HepG2 (cell line): ENCODE results near the gene MRPL20. TPM values are rescaled to one million over a fixed set of nuclear protein-coding genes. Genes with fewer than 3 reads are reported as not detected.

Experiments
- AKNA ChIP-seq: sonication (generic); formaldehyde crosslinking; IDR thresholded peaks from 2 replicates; pipeline ENCODE4 v1.4.0; 2020; ENCODE audit warnings: missing genetic modification reagents, borderline replicate concordance
- CTCF ChIP-seq: sonication (generic); formaldehyde crosslinking; IDR thresholded peaks from 2 replicates; pipeline ENCODE4 v1.5.0; 2020; ENCODE audit warnings: mild to moderate bottlenecking, missing genetic modification reagents, moderate library complexity
- HDAC2 ChIP-seq: sonication (generic); formaldehyde crosslinking; IDR thresholded peaks from 2 replicates; pipeline ENCODE4 v1.4.0; 2020; ENCODE audit warnings: missing genetic modification reagents
- ISL2 ChIP-seq: sonication (generic); formaldehyde crosslinking; IDR thresholded peaks from 2 replicates; pipeline ENCODE4 v1.5.0; 2020; ENCODE audit warnings: missing genetic modification reagents
- MBNL3 ChIP-seq: fragments of 250-450 bp; sonication (Bioruptor Pico); conservative IDR thresholded peaks from 2 replicates; pipeline ENCODE4 v1.8.0; 2022; ENCODE audit warnings: mild to moderate bottlenecking, inconsistent platforms
- SRY ChIP-seq: sonication (generic); formaldehyde crosslinking; IDR thresholded peaks from 2 replicates; pipeline ENCODE4 v1.8.0; 2022; ENCODE audit warnings: mild to moderate bottlenecking, missing genetic modification reagents
- TARDBP ChIP-seq: sonication (generic); formaldehyde crosslinking; IDR thresholded peaks from 2 replicates; pipeline ENCODE4 v1.8.0; 2022; ENCODE audit warnings: mild to moderate bottlenecking, missing genetic modification reagents
- YY1 ChIP-seq: IDR thresholded peaks from 2 replicates; pipeline ENCODE4 v1.6.1; 2011; ENCODE audit warnings: low read length, low read depth, moderate library complexity, mild to moderate bottlenecking; ENCODE audit not compliant: insufficient read depth, insufficient replicate concordance
- ZBTB42 ChIP-seq: sonication (generic); formaldehyde crosslinking; IDR thresholded peaks from 2 replicates; pipeline ENCODE4 v1.5.0; 2020; ENCODE audit warnings: mild to moderate bottlenecking, missing genetic modification reagents
- ZNF136 ChIP-seq: sonication (generic); formaldehyde crosslinking; IDR thresholded peaks from 2 replicates; pipeline ENCODE4 v1.8.1; 2022; ENCODE audit warnings: low read depth, mild to moderate bottlenecking, moderate library complexity, missing genetic modification reagents
- ZNF687 ChIP-seq: sonication (generic); formaldehyde crosslinking; IDR thresholded peaks from 2 replicates; pipeline ENCODE4 v1.5.1; 2020; ENCODE audit warnings: mild to moderate bottlenecking, missing genetic modification reagents, moderate library complexity
- polyA plus RNA-seq, 8 experiments: library from polyadenylated mRNA; depleted of rRNA in 3 of 8; stranded (reverse) in 7 of 8; unstranded in 1 of 8; fragments of >200 nt; fragmentation: Illumina TruSeq in 4 of 8; extraction: Trizol in 4 of 8; gene quantifications; 2 replicates each; pipeline versions ENCODE4 v1.2.1 to v1.2.3, GENCODE V29; 2011 to 2016; ENCODE audit warnings: low read depth in 4 of 8, missing spikeins in 1 of 8, mixed read lengths in 1 of 8; ENCODE audit not compliant: insufficient read depth in 1 of 8
- total RNA-seq, 5 experiments: library from RNA; depleted of rRNA; stranded (reverse); fragments of >200 nt; fragmentation: Illumina TruSeq; extraction: Trizol; gene quantifications; 2 replicates each; pipeline ENCODE4 v1.2.3, GENCODE V29; 2016; ENCODE audit warnings: low read depth in 1 of 5
- TF ChIP-seq, protein P1 (sequence below): sonication (generic); formaldehyde crosslinking; IDR thresholded peaks from 2 replicates; pipeline ENCODE4 v1.5.1; 2020; ENCODE audit warnings: mild to moderate bottlenecking, missing genetic modification reagents, borderline replicate concordance
- TF ChIP-seq, protein P2 (sequence below): sonication (generic); formaldehyde crosslinking; IDR thresholded peaks from 2 replicates; pipeline ENCODE4 v1.9.0; 2022; ENCODE audit warnings: missing genetic modification reagents, mild to moderate bottlenecking, borderline replicate concordance

The MRPL20 gene
- total and polyA plus RNA-seq, 2 of the 13 experiments (the other 11 are each of a cell fraction or from before 2014, with no cell fraction given): 59.2 to 127 TPM

DNA sequence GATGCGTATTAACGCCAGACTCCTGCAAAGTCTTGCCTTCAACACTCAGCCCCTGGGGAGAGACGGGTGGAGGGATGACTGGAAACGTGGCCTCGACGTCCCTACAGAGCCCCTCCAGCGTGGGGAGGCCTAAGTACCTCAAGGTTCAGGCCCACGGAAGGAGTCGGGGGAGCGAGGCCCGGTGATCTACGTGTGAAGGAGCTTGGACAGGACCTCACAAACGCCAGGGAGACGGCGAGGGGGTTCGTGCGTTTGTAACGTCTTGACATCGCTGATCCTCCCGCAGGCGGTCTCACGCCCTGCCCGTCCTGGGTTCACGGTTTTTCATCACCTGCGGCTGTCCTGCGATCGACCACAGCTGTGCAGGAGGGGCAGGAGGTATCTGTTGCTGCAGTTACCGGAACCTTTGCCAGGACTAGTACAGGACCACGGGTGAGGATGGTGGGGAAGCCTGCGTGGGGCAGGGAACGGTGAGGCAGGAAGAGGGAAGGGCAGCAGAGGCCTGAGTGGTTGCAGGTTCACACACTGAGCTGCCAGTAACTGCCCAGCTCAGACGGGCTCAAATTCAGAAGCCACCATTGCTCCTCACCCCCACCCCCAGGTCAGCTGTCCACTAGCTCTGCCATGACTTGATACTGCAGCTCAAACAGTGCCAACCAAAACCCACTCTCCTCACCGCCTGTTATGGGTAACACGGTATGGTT, 7.1 kb downstream of the MRPL20 start (continued):
- TF ChIP-seq AKNA (CRISPR knock-in tag) (no peak), CTCF (CRISPR knock-in tag) (no peak), YY1 (no peak), TARDBP (CRISPR knock-in tag) (no peak), MBNL3 (CRISPR knock-in tag) (no peak), ZNF687 (peak; percentile 58; the same call in 1 of the 2 replicates), ZNF136 (CRISPR knock-in tag) (0 out of 2 replicates have a peak, but pooled peaks have one; percentile 17), HDAC2 (CRISPR knock-in tag) (no peak), ISL2 (no peak), SRY (peak; percentile 56; the same call in 1 of the 2 replicates), ZBTB42 (no peak)
- TF ChIP-seq, protein P1, sequence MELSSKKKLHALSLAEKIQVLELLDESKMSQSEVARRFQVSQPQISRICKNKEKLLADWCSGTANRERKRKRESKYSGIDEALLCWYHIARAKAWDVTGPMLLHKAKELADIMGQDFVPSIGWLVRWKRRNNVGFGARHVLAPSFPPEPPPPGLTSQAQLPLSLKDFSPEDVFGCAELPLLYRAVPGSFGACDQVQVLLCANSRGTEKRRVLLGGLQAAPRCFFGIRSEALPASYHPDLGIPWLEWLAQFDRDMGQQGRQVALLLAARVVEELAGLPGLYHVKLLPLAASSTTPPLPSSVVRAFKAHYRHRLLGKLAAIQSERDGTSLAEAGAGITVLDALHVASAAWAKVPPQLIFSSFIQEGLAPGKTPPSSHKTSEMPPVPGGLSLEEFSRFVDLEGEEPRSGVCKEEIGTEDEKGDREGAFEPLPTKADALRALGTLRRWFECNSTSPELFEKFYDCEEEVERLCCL: peak; percentile 62; the same call in 1 of the 2 replicates
- TF ChIP-seq, protein P2, sequence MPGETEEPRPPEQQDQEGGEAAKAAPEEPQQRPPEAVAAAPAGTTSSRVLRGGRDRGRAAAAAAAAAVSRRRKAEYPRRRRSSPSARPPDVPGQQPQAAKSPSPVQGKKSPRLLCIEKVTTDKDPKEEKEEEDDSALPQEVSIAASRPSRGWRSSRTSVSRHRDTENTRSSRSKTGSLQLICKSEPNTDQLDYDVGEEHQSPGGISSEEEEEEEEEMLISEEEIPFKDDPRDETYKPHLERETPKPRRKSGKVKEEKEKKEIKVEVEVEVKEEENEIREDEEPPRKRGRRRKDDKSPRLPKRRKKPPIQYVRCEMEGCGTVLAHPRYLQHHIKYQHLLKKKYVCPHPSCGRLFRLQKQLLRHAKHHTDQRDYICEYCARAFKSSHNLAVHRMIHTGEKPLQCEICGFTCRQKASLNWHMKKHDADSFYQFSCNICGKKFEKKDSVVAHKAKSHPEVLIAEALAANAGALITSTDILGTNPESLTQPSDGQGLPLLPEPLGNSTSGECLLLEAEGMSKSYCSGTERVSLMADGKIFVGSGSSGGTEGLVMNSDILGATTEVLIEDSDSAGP (CRISPR knock-in tag): peak; percentile 6; the same call in 1 of the 2 replicates
